ENCODE measurements around the gene PRRX2.

GRCh38 chr9:129736334-129736733, 70.9 kb downstream of the PRRX2 start:
- TF ChIP-seq, protein P1, sequence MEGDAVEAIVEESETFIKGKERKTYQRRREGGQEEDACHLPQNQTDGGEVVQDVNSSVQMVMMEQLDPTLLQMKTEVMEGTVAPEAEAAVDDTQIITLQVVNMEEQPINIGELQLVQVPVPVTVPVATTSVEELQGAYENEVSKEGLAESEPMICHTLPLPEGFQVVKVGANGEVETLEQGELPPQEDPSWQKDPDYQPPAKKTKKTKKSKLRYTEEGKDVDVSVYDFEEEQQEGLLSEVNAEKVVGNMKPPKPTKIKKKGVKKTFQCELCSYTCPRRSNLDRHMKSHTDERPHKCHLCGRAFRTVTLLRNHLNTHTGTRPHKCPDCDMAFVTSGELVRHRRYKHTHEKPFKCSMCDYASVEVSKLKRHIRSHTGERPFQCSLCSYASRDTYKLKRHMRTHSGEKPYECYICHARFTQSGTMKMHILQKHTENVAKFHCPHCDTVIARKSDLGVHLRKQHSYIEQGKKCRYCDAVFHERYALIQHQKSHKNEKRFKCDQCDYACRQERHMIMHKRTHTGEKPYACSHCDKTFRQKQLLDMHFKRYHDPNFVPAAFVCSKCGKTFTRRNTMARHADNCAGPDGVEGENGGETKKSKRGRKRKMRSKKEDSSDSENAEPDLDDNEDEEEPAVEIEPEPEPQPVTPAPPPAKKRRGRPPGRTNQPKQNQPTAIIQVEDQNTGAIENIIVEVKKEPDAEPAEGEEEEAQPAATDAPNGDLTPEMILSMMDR (conservative IDR thresholded peaks at IDR 0.05; ENCODE audit: low read depth, low read length) = no peak
- no peak for TF ChIP-seq EZH2 (IDR thresholded peaks at IDR 0.05; ENCODE audit: borderline replicate concordance, low read depth, low read length, poor library complexity, severe bottlenecking)
